Mucosa of descending colon (tissue), 3 donors: ENCODE results near the gene HS3ST5. TPM values are rescaled to one million over a fixed set of nuclear protein-coding genes. Genes with fewer than 3 reads are reported as not detected.

Experiments used
- ATAC-seq: fragments of 200-7000 bp; cut with Tn5 transposase; one replicate; pipeline ENCODE4 v1.9.1; 2020; ENCODE audit warnings: mild to moderate bottlenecking, moderate library complexity
- DNase-seq, 3 donors: peaks; one replicate each; pipeline ENCODE4 v3.0.0-alpha.2; 2020
- H3K36me3 ChIP-seq: fragments of 200-600 bp; one replicate; pipeline ENCODE4 v1.8.0; 2021; ENCODE audit warnings: low read depth, mild to moderate bottlenecking
- H3K4me1 ChIP-seq: fragments of 200-600 bp; one replicate; pipeline ENCODE4 v1.8.0; 2021; ENCODE audit warnings: low read depth, mild to moderate bottlenecking
- H3K4me3 ChIP-seq: fragments of 200-600 bp; one replicate; pipeline ENCODE4 v1.8.0; 2021; ENCODE audit warnings: mild to moderate bottlenecking
- H3K9me3 ChIP-seq: fragments of 200-600 bp; one replicate; pipeline ENCODE4 v1.8.0; 2021; ENCODE audit warnings: mild to moderate bottlenecking
- CTCF ChIP-seq: fragments of 200-600 bp; IDR thresholded peaks from one replicate; pipeline ENCODE4 v1.8.0; 2022; ENCODE audit warnings: antibody characterized with exemption, mild to moderate bottlenecking
- intact Hi-C, 2 donors: fragments of 100-400 bp; cut with DNase I in 1 of 2; cut with micrococcal nuclease in 1 of 2; formaldehyde crosslinking; loops; one replicate each; pipeline versions ENCODE4 v1.11.0 to v1.11.1; 2022; cut with DNase I, micrococcal nuclease
- total RNA-seq, 3 donors: library from RNA; stranded (reverse); fragmentation: NEBNext Ultra II Directional in 2 of 3; extraction: Animal tissue kit (Norgen Biotek cat#: 25700) in 2 of 3; gene quantifications; one replicate each; pipeline versions ENCODE4 v1.2.1 to v1.2.4, GENCODE V29; 2021 to 2023
- donor health status: DM: no; HTN: no; CAD: no; lungs with moderate emphysema.
- donor health status: DM: no; HTN: no; CAD: no.
- donor health status: DM: no; HTN: yes; CAD: no.

Gene HS3ST5
- total RNA-seq, 3 donors from 2014 or later = 0.12 to 1.0 TPM; not detected in 1

- Histone ChIP-seq H3K4me3 (no peak overlapping the region), H3K9me3 (no peaks in the 10 kb centered on the region), H3K36me3 (no peaks in the 10 kb centered on the region), H3K4me1 (no peaks in the 10 kb centered on the region)
- TF ChIP-seq CTCF = no peak
- DNase-seq (no peak), ATAC-seq (no peak)
- intact Hi-C loops = no loop called here
Observed at GRCh38 chr6:114158838-114159694, 183.8 kb downstream of the HS3ST5 start.

- ATAC-seq = no peak
- no peak for TF ChIP-seq CTCF
- Histone ChIP-seq H3K4me3 (no peak overlapping the region), H3K4me1 (no peaks in the 10 kb centered on the region), H3K9me3 (no peaks in the 10 kb centered on the region), H3K36me3 (no peaks in the 10 kb centered on the region)
- no peak for DNase-seq
- intact Hi-C loops = no loop called here
Observed at GRCh38 chr6:114158411-114158810, 184.4 kb downstream of the HS3ST5 start.

- Histone ChIP-seq H3K36me3 (no peaks in the 10 kb centered on the region), H3K4me3 (no peak overlapping the region), H3K4me1 (no peaks in the 10 kb centered on the region), H3K9me3 (no peaks in the 10 kb centered on the region)
- no peak for DNase-seq
- ATAC-seq = no peak
- no peak for TF ChIP-seq CTCF
- intact Hi-C loops = no loop called here
Observed at GRCh38 chr6:114157848-114158247, 185.0 kb downstream of the HS3ST5 start.

- TF ChIP-seq CTCF = no peak
- H3K4me1 ChIP-seq = no peaks in the 10 kb centered on the region
- intact Hi-C loops = no loop called here
- ATAC-seq (no peak), DNase-seq (no peak)
- H3K9me3 ChIP-seq = no peaks in the 10 kb centered on the region
- no peaks in the 10 kb centered on the region for H3K36me3 ChIP-seq
- H3K4me3 ChIP-seq = no peak overlapping the region
Observed at GRCh38 chr6:114155763-114156162, 187.1 kb downstream of the HS3ST5 start.

- DNase-seq (no peak), ATAC-seq (no peak)
- intact Hi-C loops = no loop called here
- no peaks in the 10 kb centered on the region for H3K4me1 ChIP-seq
- no peaks in the 10 kb centered on the region for H3K36me3 ChIP-seq
- no peak overlapping the region for H3K4me3 ChIP-seq
- TF ChIP-seq CTCF = no peak
- no peaks in the 10 kb centered on the region for H3K9me3 ChIP-seq
Observed at GRCh38 chr6:114154812-114155211, 188.0 kb downstream of the HS3ST5 start.
